Tibial nerve (tissue), 3 donors: ENCODE measurements around the gene CRB3.

Source experiments
- POLR2A ChIP-seq, 2 donors: fragments of 450-650 bp; IDR thresholded peaks; one replicate each; pipeline ENCODE4 v1.6.1; 2017; ENCODE audit warnings: antibody characterized with exemption in 2 of 2, mild to moderate bottlenecking in 2 of 2, moderate library complexity in 2 of 2
- TF ChIP-seq, protein P1 (sequence below), 5 experiments: fragments of 200-600 bp in 3 of 5; fragments of 450-650 bp in 2 of 5; sonication (generic) in 3 of 5; IDR thresholded peaks; one replicate each; pipeline ENCODE4 v1.5.1; 2016 to 2019; ENCODE audit warnings: antibody characterized with exemption in 5 of 5, mild to moderate bottlenecking in 3 of 5, moderate library complexity in 2 of 5

DNA sequence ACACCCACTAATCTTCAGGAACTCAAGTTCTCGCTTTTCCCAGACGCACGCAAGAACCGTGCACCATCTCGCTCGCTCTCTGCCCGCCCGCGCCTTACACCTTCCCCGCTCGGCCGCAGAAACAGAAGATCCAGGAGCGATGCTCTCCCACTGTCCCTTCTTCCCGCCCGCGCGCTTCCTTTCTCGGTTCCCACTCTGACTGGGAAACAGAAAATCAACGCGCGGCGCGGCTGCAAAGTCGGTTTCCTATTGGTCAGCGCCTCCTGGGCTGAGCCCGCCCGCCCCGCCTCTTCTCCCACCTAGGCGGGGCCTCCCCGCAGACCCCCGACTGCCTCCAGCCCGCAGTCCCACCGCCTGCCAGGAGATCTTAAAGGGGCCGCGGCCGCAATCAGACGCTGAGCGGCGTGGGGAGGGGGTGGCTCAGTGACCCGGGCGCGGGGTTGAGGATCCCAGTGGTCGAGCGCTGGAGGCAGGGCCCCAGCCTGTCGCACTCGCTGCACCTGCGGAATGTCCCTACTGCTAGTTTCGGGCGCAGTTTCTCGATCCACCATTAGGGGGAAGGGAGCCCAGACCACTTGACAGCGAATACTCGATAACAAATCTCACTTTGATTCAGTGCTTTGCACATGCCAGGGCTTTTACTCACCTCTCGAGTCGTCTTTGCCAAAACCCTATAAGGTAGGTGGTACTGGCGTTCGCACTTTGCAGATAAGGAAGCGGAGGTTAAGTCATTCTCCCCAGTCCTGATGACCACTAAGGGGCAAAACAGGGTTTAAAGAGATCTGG, 3.8 kb upstream of the CRB3 start:
- TF ChIP-seq, protein P1, sequence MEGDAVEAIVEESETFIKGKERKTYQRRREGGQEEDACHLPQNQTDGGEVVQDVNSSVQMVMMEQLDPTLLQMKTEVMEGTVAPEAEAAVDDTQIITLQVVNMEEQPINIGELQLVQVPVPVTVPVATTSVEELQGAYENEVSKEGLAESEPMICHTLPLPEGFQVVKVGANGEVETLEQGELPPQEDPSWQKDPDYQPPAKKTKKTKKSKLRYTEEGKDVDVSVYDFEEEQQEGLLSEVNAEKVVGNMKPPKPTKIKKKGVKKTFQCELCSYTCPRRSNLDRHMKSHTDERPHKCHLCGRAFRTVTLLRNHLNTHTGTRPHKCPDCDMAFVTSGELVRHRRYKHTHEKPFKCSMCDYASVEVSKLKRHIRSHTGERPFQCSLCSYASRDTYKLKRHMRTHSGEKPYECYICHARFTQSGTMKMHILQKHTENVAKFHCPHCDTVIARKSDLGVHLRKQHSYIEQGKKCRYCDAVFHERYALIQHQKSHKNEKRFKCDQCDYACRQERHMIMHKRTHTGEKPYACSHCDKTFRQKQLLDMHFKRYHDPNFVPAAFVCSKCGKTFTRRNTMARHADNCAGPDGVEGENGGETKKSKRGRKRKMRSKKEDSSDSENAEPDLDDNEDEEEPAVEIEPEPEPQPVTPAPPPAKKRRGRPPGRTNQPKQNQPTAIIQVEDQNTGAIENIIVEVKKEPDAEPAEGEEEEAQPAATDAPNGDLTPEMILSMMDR (IDR thresholded peaks at IDR 0.05) = peak; percentile 49 to 76 (median 56)
- TF ChIP-seq POLR2A (IDR thresholded peaks at IDR 0.05) = no peak
